GM12878 (cell line): ENCODE data around the gene HTT-AS. TPM values are rescaled to one million over a fixed set of nuclear protein-coding genes. Genes with fewer than 3 reads are reported as not detected.

ENCODE experiments used
- ATAC-seq: fragments of 200-7000 bp; cut with Tn5 transposase; 3 replicates; pipeline ENCODE4 v1.9.1; 2020; ENCODE audit warnings: mild to moderate bottlenecking, moderate library complexity
- BruUV-seq: library from RNA; stranded (reverse); fragments of 400-500 nt; replicated peaks from 2 replicates; lab custom pipeline; 2021; lab: Mats Ljungman, UMichigan
- CTCF ChIA-PET: fragments of 300-600 bp; sonication (Branson Sonifier 250); formaldehyde crosslinking; extraction: SDS; loops from one replicate; lab custom pipeline; 2021; ENCODE audit warnings: inconsistent platforms; lab: Yijun Ruan, JAX
- POLR2A ChIA-PET: fragments of 350-600 bp; formaldehyde crosslinking; extraction: SDS; loops from one replicate; lab custom pipeline; 2021; ENCODE audit warnings: inconsistent platforms; lab: Charles Lee
- RAD21 ChIA-PET: fragments of 300-600 bp; sonication (Branson Sonifier 250); formaldehyde crosslinking; loops from one replicate; lab custom pipeline; 2023; ENCODE audit warnings: antibody characterized with exemption; ENCODE audit not compliant: unreplicated experiment; lab: Charles Lee
- SMC1A ChIA-PET: fragments of 300-600 bp; sonication (Branson Sonifier 250); formaldehyde crosslinking; loops from one replicate; lab custom pipeline; 2023; ENCODE audit not compliant: unreplicated experiment, uncharacterized antibody; lab: Charles Lee
- DNase-seq: peaks from one replicate; pipeline ENCODE4 v3.0.0-alpha.2; 2011; ENCODE audit warnings: low read depth, low spot score
- FAIRE-seq: peaks from 3 replicates; lab custom pipeline; 2011; peaks lifted over from hg19 to GRCh38; lab: Jason Lieb, UNC
- H2AFZ ChIP-seq: 2 replicates; pipeline ENCODE4 v1.6.0; 2011; ENCODE audit warnings: low read depth, low read length, control low read depth; ENCODE audit not compliant: control insufficient read depth
- H3K27ac ChIP-seq: 2 replicates; pipeline ENCODE4 v1.5.1; 2011; ENCODE audit warnings: control low read depth; ENCODE audit not compliant: control insufficient read depth, insufficient read depth
- H3K27me3 ChIP-seq, 2 experiments: replicated peaks in 1 of 2; 2 replicates each; pipeline versions ENCODE4 v1.6.0 to v1.6.1; 2011; ENCODE audit warnings: low read length in 1 of 2; ENCODE audit not compliant: control insufficient read depth in 2 of 2, insufficient read depth in 2 of 2
- H3K36me3 ChIP-seq, 2 experiments: 2 replicates each; pipeline ENCODE4 v1.5.1; 2011; ENCODE audit warnings: low read length in 1 of 2; ENCODE audit not compliant: control insufficient read depth in 2 of 2, insufficient read depth in 2 of 2
- H3K4me1 ChIP-seq: 2 replicates; pipeline ENCODE4 v1.6.1; 2011; ENCODE audit warnings: mild to moderate bottlenecking, low read length, moderate library complexity, mixed read lengths; ENCODE audit not compliant: control insufficient read depth, insufficient read depth
- H3K4me2 ChIP-seq: 2 replicates; pipeline ENCODE4 v1.6.0; 2011; ENCODE audit warnings: control low read depth; ENCODE audit not compliant: control insufficient read depth, insufficient read depth
- H3K4me3 ChIP-seq: fragments of 200-600 bp; sonication (generic); 2 replicates; pipeline ENCODE4 v1.5.1; 2016
- H3K79me2 ChIP-seq: 2 replicates; pipeline ENCODE4 v1.6.0; 2011; ENCODE audit warnings: low read length; ENCODE audit not compliant: control insufficient read depth, insufficient read depth
- H3K9ac ChIP-seq: 2 replicates; pipeline ENCODE4 v1.8.0; 2011; ENCODE audit warnings: low read length, control low read depth, mixed read lengths; ENCODE audit not compliant: control insufficient read depth, insufficient read depth
- H3K9me3 ChIP-seq: replicated peaks from 3 replicates; pipeline ENCODE4 v1.5.1; 2011; ENCODE audit warnings: mild to moderate bottlenecking, low read length; ENCODE audit not compliant: control insufficient read depth, insufficient read depth
- H4K20me1 ChIP-seq: 2 replicates; pipeline ENCODE4 v1.6.0; 2011; ENCODE audit not compliant: control insufficient read depth, insufficient read depth
- CUX1 ChIP-seq: IDR thresholded peaks from 2 replicates; pipeline ENCODE4 v1.6.1; 2012; ENCODE audit warnings: improper control_type of control experiment, low read depth, low read length; ENCODE audit not compliant: insufficient replicate concordance
- EGR1 ChIP-seq, 2 experiments: IDR thresholded peaks; 1 replicate in 1 of 2; 2 replicates in 1 of 2; pipeline ENCODE4 v1.6.1; 2011 to 2012; ENCODE audit warnings: low read depth in 2 of 2, low read length in 2 of 2, borderline replicate concordance in 1 of 2, mild to moderate bottlenecking in 1 of 2, moderate library complexity in 1 of 2
- GABPA ChIP-seq: IDR thresholded peaks from 2 replicates; pipeline ENCODE4 v1.6.1; 2014; ENCODE audit warnings: antibody characterized with exemption, low read depth, mild to moderate bottlenecking, inconsistent platforms
- IKZF1 ChIP-seq: fragments of 450-650 bp; conservative IDR thresholded peaks from 2 replicates; pipeline ENCODE4 v1.6.1; 2017; ENCODE audit warnings: antibody characterized with exemption, mild to moderate bottlenecking
- KAT2A ChIP-seq: conservative IDR thresholded peaks from 2 replicates; pipeline ENCODE4 v1.6.1; 2011; ENCODE audit warnings: low read depth, low read length; ENCODE audit not compliant: control insufficient read depth
- MEF2A ChIP-seq: IDR thresholded peaks from 2 replicates; pipeline ENCODE4 v1.6.1; 2011; ENCODE audit warnings: low read depth, mild to moderate bottlenecking, low read length, moderate library complexity; ENCODE audit not compliant: insufficient read depth
- MTA2 ChIP-seq: fragments of 450-650 bp; IDR thresholded peaks from 2 replicates; pipeline ENCODE4 v1.6.1; 2016; ENCODE audit warnings: low read depth, mild to moderate bottlenecking, moderate library complexity
- NR2F1 ChIP-seq: fragments of 450-650 bp; conservative IDR thresholded peaks from 2 replicates; pipeline ENCODE4 v1.6.1; 2017; ENCODE audit warnings: mild to moderate bottlenecking
- POLR2AphosphoS5 ChIP-seq: IDR thresholded peaks from 2 replicates; pipeline ENCODE4 v1.6.1; 2011; ENCODE audit warnings: mild to moderate bottlenecking, low read length, inconsistent platforms
- RUNX3 ChIP-seq: IDR thresholded peaks from 2 replicates; pipeline ENCODE4 v1.6.1; 2012; ENCODE audit warnings: low read length, inconsistent platforms
- SMC3 ChIP-seq: IDR thresholded peaks from 2 replicates; pipeline ENCODE4 v1.6.1; 2011; ENCODE audit warnings: low read length, improper control_type of control experiment, borderline replicate concordance
- SREBF1 ChIP-seq: IDR thresholded peaks from 2 replicates; pipeline ENCODE4 v1.6.1; 2012; ENCODE audit warnings: mild to moderate bottlenecking, low read length
- STAT1 ChIP-seq: fragments of 450-650 bp; conservative IDR thresholded peaks from 2 replicates; pipeline ENCODE4 v1.6.1; 2014; ENCODE audit warnings: antibody characterized with exemption, mild to moderate bottlenecking
- TCF3 ChIP-seq: IDR thresholded peaks from 2 replicates; pipeline ENCODE4 v1.6.1; 2012; ENCODE audit warnings: low read depth, mild to moderate bottlenecking, low read length, borderline replicate concordance; ENCODE audit not compliant: insufficient read depth
- YBX1 ChIP-seq: fragments of 450-650 bp; IDR thresholded peaks from 2 replicates; pipeline ENCODE4 v1.6.1; 2016; ENCODE audit warnings: antibody characterized with exemption
- ZNF274 ChIP-seq: IDR thresholded peaks from one replicate; pipeline ENCODE4 v1.8.0; 2011; ENCODE audit not compliant: insufficient read length, insufficient read depth
- ZZZ3 ChIP-seq: IDR thresholded peaks from 2 replicates; pipeline ENCODE4 v1.6.1; 2011; ENCODE audit warnings: low read depth; ENCODE audit not compliant: control insufficient read depth, insufficient read length
- WGBS: methylation state at CpG from one replicate; pipeline ENCODE4 v1.1.6; 2016; ENCODE audit warnings: low lambda C conversion rate; ENCODE audit not compliant: insufficient replicate concordance, insufficient coverage; ENCODE audit errors: missing lambda C conversion rate; 5-methylcytosine and 5-hydroxymethylcytosine counted together
- in situ Hi-C: fragments of 300-500 bp; cut with MboI; formaldehyde crosslinking; loops from 9 replicates; pipeline ENCODE4 v1.14.3; 2018; ENCODE audit warnings: mixed read lengths
- intact Hi-C: fragments of 100-400 bp; cut with micrococcal nuclease; formaldehyde crosslinking; loops from one replicate; pipeline ENCODE4 v1.14.2; 2022; ENCODE audit not compliant: unreplicated experiment
- polyA plus RNA-seq, 11 experiments: library from polyadenylated mRNA; depleted of rRNA in 4 of 11; unstranded in 6 of 11; stranded (reverse) in 5 of 11; fragments of >200 nt; fragmentation: Nextera tagmentation in 4 of 11; fragmentation: Illumina TruSeq in 1 of 11; extraction: Ambion mirVana in 4 of 11; extraction: Trizol in 1 of 11; gene quantifications; 1 replicate in 1 of 11; 2 replicates in 10 of 11; pipeline versions ENCODE4 v1.2.1 to v1.2.3, GENCODE V29; 2011 to 2016; ENCODE audit warnings: inconsistent platforms in 2 of 11, missing spikeins in 2 of 11, low read depth in 1 of 11
- total RNA-seq, 4 experiments: library from RNA; depleted of rRNA in 3 of 4; stranded (reverse); fragments of >200 nt in 3 of 4; fragmentation: Illumina TruSeq in 1 of 4; extraction: Trizol in 1 of 4; gene quantifications; 2 replicates each; pipeline versions ENCODE4 v1.2.1 to v1.2.3, GENCODE V29; 2013 to 2021
- TF ChIP-seq, protein P1 (sequence below): IDR thresholded peaks from 2 replicates; pipeline ENCODE4 v1.6.1; 2012; ENCODE audit warnings: low read depth, low read length, improper control_type of control experiment

The HTT-AS gene
- total and polyA plus RNA-seq, 10 of the 15 experiments (the other 5 are each of a cell fraction or from before 2014, with no cell fraction given): not detected

GRCh38 chr4:3111461-3111860 is 37.1 kb upstream of the HTT-AS start (continued):
- no peak for TF ChIP-seq ZNF274

GRCh38 chr4:3108211-3108610 is 33.9 kb upstream of the HTT-AS start:
- H3K36me3 ChIP-seq: peaks cover 28 to 50% of the 10 kb centered on the region in 2 experiments
- TF ChIP-seq EGR1 (IDR thresholded peaks at IDR 0.05; ENCODE audit: borderline replicate concordance in 1 of 2, low read depth in 2 of 2, low read length in 2 of 2) (no peak), ZZZ3 (no peak), KAT2A (no peak), SMC3 (no peak), RUNX3 (no peak), MTA2 (no peak), IKZF1 (no peak), GABPA (no peak), SREBF1 (no peak), POLR2AphosphoS5 (no peak), STAT1 (no peak), YBX1 (no peak), NR2F1 (no peak), TCF3 (no peak), CUX1 (no peak), MEF2A (no peak)
- TF ChIP-seq, protein P1, sequence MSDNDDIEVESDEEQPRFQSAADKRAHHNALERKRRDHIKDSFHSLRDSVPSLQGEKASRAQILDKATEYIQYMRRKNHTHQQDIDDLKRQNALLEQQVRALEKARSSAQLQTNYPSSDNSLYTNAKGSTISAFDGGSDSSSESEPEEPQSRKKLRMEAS: no peak

More at GRCh38 chr4:3108211-3108610, 33.9 kb upstream of the HTT-AS start:
- no peak overlapping the region for H3K9ac ChIP-seq
- peaks cover 3% of the 10 kb centered on the region; the same call in 1 of the 2 replicates for H3K79me2 ChIP-seq
- H2AFZ ChIP-seq: no peak overlapping the region
- H3K27ac ChIP-seq: no peak overlapping the region
- CTCF ChIA-PET: interaction anchor here (0.7 to 2.7 kb wide), 9 partner anchors 11 to 178 kb away, joined by 3 to 14 read pairs (median 5); no protein-coding TSS in a partner anchor
- ATAC-seq (no peak), FAIRE-seq (no peak), DNase-seq (no peak)
- no peak overlapping the region for H3K4me2 ChIP-seq
- POLR2A ChIA-PET: no interaction called here
- RAD21 ChIA-PET: interaction anchor here (1.2 to 2.2 kb wide), 4 partner anchors 33 to 62 kb away, joined by 3 to 5 read pairs (median 4); no protein-coding TSS in a partner anchor
- H3K27me3 ChIP-seq: no peaks in the 10 kb centered on the region
- no peaks in the 10 kb centered on the region for H3K9me3 ChIP-seq
- H3K4me1 ChIP-seq: peaks cover 5% of the 10 kb centered on the region
- H4K20me1 ChIP-seq: no peaks in the 10 kb centered on the region; the same call in 1 of the 2 replicates
- BruUV-seq: TSS peak; percentile 26
- in situ Hi-C loops (loop anchor here (10.0 kb wide), 1 partner anchor 337 kb away; the partner anchor contains the start of gene HGFAC), intact Hi-C loops (no loop called here)
- 87% methylated on average over 3 of the region's 3 CpGs for WGBS
- SMC1A ChIA-PET: interaction anchor here (1.0 to 3.0 kb wide), 7 partner anchors 12 to 99 kb away, joined by 3 to 14 read pairs (median 5); no protein-coding TSS in a partner anchor
- no peak overlapping the region for H3K4me3 ChIP-seq
